ENCODE measurements around the gene CCDC126. TPM values are rescaled to one million over a fixed set of nuclear protein-coding genes. Genes with fewer than 3 reads are reported as not detected.

CCDC126 gene
- total RNA-seq, 1 experiment from 2014 or later = 11.3 TPM

- BruUV-seq (replicated peaks) = no TSS peak
- POLR2A ChIA-PET = no interaction called here
- H3K9me3 Mint-ChIP-seq (ENCODE audit: unreplicated experiment) = peaks cover 2% of the 10 kb centered on the region
- no peaks in the 10 kb centered on the region for H3K27me3 ChIP-seq (replicated peaks; ENCODE audit: control insufficient read depth, insufficient read depth, low read length)
- H3K36me3 ChIP-seq (ENCODE audit: control insufficient read depth, insufficient read depth, low read length) = no peaks in the 10 kb centered on the region
- no peak overlapping the region for H3K4me3 Mint-ChIP-seq (ENCODE audit: unreplicated experiment)
- H3K4me1 Mint-ChIP-seq (ENCODE audit: low read depth, unreplicated experiment) = peaks cover 9% of the 10 kb centered on the region
- no peak for TF ChIP-seq CTCF (IDR thresholded peaks at IDR 0.05; ENCODE audit: insufficient read depth in 1 of 2, low read depth in 1 of 2, low read length in 1 of 2, severe bottlenecking in 1 of 2, unreplicated experiment in 1 of 2)
- no peak overlapping the region for H3K4me3 ChIP-seq (ENCODE audit: low read depth, low read length)
- DNase-seq = no peak
- peaks cover 12% of the 10 kb centered on the region for H3K4me1 ChIP-seq
- no peaks in the 10 kb centered on the region for H3K36me3 Mint-ChIP-seq (ENCODE audit: insufficient read depth, unreplicated experiment)
- no peaks in the 10 kb centered on the region for H3K27me3 Mint-ChIP-seq (ENCODE audit: insufficient read depth, unreplicated experiment)
- intact Hi-C loops (cut with micrococcal nuclease; ENCODE audit: unreplicated experiment) = no loop called here
- H3K9me3 ChIP-seq = no peaks in the 10 kb centered on the region
- H3K27ac Mint-ChIP-seq (ENCODE audit: unreplicated experiment) = peak overlapping the region; percentile 50
- CTCF ChIA-PET = no interaction called here
Observed at GRCh38 chr7:23645822-23646221, 48.6 kb downstream of the CCDC126 start.

GRCh38 chr7:23653942-23654341 is 56.8 kb downstream of the CCDC126 start:
- no peak for TF ChIP-seq CTCF (IDR thresholded peaks at IDR 0.05; ENCODE audit: insufficient read depth in 1 of 2, low read depth in 1 of 2, low read length in 1 of 2, severe bottlenecking in 1 of 2, unreplicated experiment in 1 of 2)
- ChIA-PET POLR2A (no interaction called here), CTCF (no interaction called here)
- Mint-ChIP-seq H3K27me3 (ENCODE audit: insufficient read depth, unreplicated experiment) (no peaks in the 10 kb centered on the region), H3K27ac (ENCODE audit: unreplicated experiment) (no peak overlapping the region), H3K36me3 (ENCODE audit: insufficient read depth, unreplicated experiment) (no peaks in the 10 kb centered on the region), H3K9me3 (ENCODE audit: unreplicated experiment) (peaks cover 38% of the 10 kb centered on the region), H3K4me3 (ENCODE audit: unreplicated experiment) (no peak overlapping the region), H3K4me1 (ENCODE audit: low read depth, unreplicated experiment) (peaks cover 7% of the 10 kb centered on the region)
- DNase-seq = no peak
- no peak overlapping the region for H3K4me3 ChIP-seq (ENCODE audit: low read depth, low read length)
- BruUV-seq (replicated peaks) = no TSS peak
- no peaks in the 10 kb centered on the region; the same call in 1 of the 2 replicates for H3K4me1 ChIP-seq
- no peaks in the 10 kb centered on the region for H3K27me3 ChIP-seq (replicated peaks; ENCODE audit: control insufficient read depth, insufficient read depth, low read length)
- intact Hi-C loops (cut with micrococcal nuclease; ENCODE audit: unreplicated experiment) = loop anchor here (1.0 kb wide), 2 partner anchors 58 to 84 kb away; no protein-coding TSS in a partner anchor
- no peaks in the 10 kb centered on the region for H3K36me3 ChIP-seq (ENCODE audit: control insufficient read depth, insufficient read depth, low read length)
- peaks cover 36% of the 10 kb centered on the region for H3K9me3 ChIP-seq

- Histone ChIP-seq H3K4me1 (no peaks in the 10 kb centered on the region; the same call in 1 of the 2 replicates), H3K36me3 (ENCODE audit: control insufficient read depth, insufficient read depth, low read length) (no peaks in the 10 kb centered on the region), H3K9me3 (peaks cover 41% of the 10 kb centered on the region), H3K4me3 (ENCODE audit: low read depth, low read length) (no peak overlapping the region), H3K27me3 (replicated peaks; ENCODE audit: control insufficient read depth, insufficient read depth, low read length) (no peaks in the 10 kb centered on the region)
- Mint-ChIP-seq H3K36me3 (ENCODE audit: insufficient read depth, unreplicated experiment) (no peaks in the 10 kb centered on the region), H3K27me3 (ENCODE audit: insufficient read depth, unreplicated experiment) (no peaks in the 10 kb centered on the region), H3K9me3 (ENCODE audit: unreplicated experiment) (peaks cover 42% of the 10 kb centered on the region), H3K4me1 (ENCODE audit: low read depth, unreplicated experiment) (peaks cover 7% of the 10 kb centered on the region), H3K4me3 (ENCODE audit: unreplicated experiment) (no peak overlapping the region), H3K27ac (ENCODE audit: unreplicated experiment) (no peak overlapping the region)
- no TSS peak for BruUV-seq (replicated peaks)
- intact Hi-C loops (cut with micrococcal nuclease; ENCODE audit: unreplicated experiment) = loop anchor here (1.0 kb wide), 2 partner anchors 58 to 84 kb away; no protein-coding TSS in a partner anchor
- DNase-seq = peak in 1 of 2 experiments; percentile 30
- TF ChIP-seq CTCF (IDR thresholded peaks at IDR 0.05; ENCODE audit: insufficient read depth in 1 of 2, low read depth in 1 of 2, low read length in 1 of 2, severe bottlenecking in 1 of 2, unreplicated experiment in 1 of 2) = peak in 1 of 2 experiments; percentile 12
- POLR2A ChIA-PET = no interaction called here
- CTCF ChIA-PET = interaction anchor here (0.7 kb wide), 1 partner anchor 42 kb away, joined by 3 read pairs; no protein-coding TSS in a partner anchor
Observed at GRCh38 chr7:23654508-23654907, 57.3 kb downstream of the CCDC126 start.
